ENCODE results near the gene TMEM107.

DNA sequence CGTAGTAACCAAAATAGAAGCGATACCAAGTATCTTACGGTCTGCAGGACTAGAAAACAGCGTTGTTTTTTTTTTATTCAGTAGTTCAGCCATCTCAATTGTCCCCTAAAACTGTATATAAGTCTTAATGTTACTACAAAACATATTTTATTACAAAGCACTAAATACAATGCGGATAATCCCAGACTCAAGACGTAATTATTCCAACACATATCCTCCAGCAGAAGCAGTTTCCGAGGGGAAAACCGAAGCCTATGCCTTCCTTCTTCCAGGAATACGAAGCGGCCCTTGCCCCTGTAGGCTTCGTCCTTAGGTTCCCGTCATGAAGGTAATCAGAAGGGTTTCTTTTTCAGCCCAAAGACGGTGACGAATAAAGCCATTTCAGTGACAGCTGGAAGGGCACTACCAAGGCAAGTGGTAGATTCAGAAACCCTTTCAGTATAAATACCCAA lies 2.3 kb downstream of the TMEM107 start:
- TF ChIP-seq POLR2AphosphoS5 (IDR thresholded peaks at IDR 0.05; ENCODE audit: low read depth, low read length) (no peak), TAF1 (IDR thresholded peaks at IDR 0.05; ENCODE audit: low read depth, low read length) (no peak), POLR2A (IDR thresholded peaks at IDR 0.05; ENCODE audit: low read depth, low read length) (no peak), SPI1 (IDR thresholded peaks at IDR 0.05; ENCODE audit: low read depth, low read length) (no peak)
